G401.6 (cell line): ENCODE results near the gene TMEM26.
"Not testable (repeated sequence)": the region's sequence is repeated elsewhere in the genome, so short reads cannot be mapped to it uniquely, and the experiment has no call there.

Source experiments
- FAIRE-seq: peaks from 2 replicates; lab custom pipeline; 2012; peaks lifted over from hg19 to GRCh38; lab: Jason Lieb, UNC

TMEM26 gene

GRCh38 chr10:61398366-61399129, 54.6 kb downstream of the TMEM26 start:
- no peak for FAIRE-seq

- FAIRE-seq = no peak
Measured at GRCh38 chr10:61397175-61397986, 55.8 kb downstream of the TMEM26 start.

- no peak for FAIRE-seq
Measured at GRCh38 chr10:61391281-61391680, 61.9 kb downstream of the TMEM26 start.

GRCh38 chr10:61390851-61391250, 62.3 kb downstream of the TMEM26 start:
- FAIRE-seq = no peak

- no peak for FAIRE-seq
Measured at GRCh38 chr10:61389887-61390286, 63.3 kb downstream of the TMEM26 start.

GRCh38 chr10:61388986-61389385, 64.2 kb downstream of the TMEM26 start:
- FAIRE-seq = not testable (repeated sequence)

- FAIRE-seq = no peak
Measured at GRCh38 chr10:61385231-61386001, 67.8 kb downstream of the TMEM26 start.

- FAIRE-seq = not testable (repeated sequence)
Measured at GRCh38 chr10:61381153-61381552, 72.0 kb downstream of the TMEM26 start.

- no peak for FAIRE-seq
Measured at GRCh38 chr10:61378865-61379264, 74.3 kb downstream of the TMEM26 start.

GRCh38 chr10:61376908-61377368, 76.2 kb downstream of the TMEM26 start:
- FAIRE-seq = no peak

GRCh38 chr10:61376377-61376776, 76.8 kb downstream of the TMEM26 start:
- FAIRE-seq = no peak

GRCh38 chr10:61366365-61366764, 86.8 kb downstream of the TMEM26 start:
- no peak for FAIRE-seq

GRCh38 chr10:61364619-61365018, 88.6 kb downstream of the TMEM26 start:
- no peak for FAIRE-seq

- no peak for FAIRE-seq
Measured at GRCh38 chr10:61363006-61363405, 90.2 kb downstream of the TMEM26 start.

- FAIRE-seq = no peak
Measured at GRCh38 chr10:61359452-61359851, 93.7 kb downstream of the TMEM26 start.

GRCh38 chr10:61357687-61358086, 95.5 kb downstream of the TMEM26 start:
- FAIRE-seq = no peak
